Activated T-cell treated with anti-CD3 and anti-CD28 coated beads, Interleukin-2, amount 50 U/mL, for 24 hours (primary cell): Measurements from ENCODE around the gene SCAMP3.
"Not testable (repeated sequence)": the region's sequence is repeated elsewhere in the genome, so short reads cannot be mapped to it uniquely, and the experiment has no call there.

ENCODE experiments used
- DNase-seq: peaks from one replicate; pipeline ENCODE4 v3.0.0-alpha.2; 2020
- H3K27ac Mint-ChIP-seq: 2 replicates; pipeline ENCODE4 v1.8.0; 2020; ENCODE audit warnings: mild to moderate bottlenecking, mixed read lengths
- H3K27me3 Mint-ChIP-seq: 2 replicates; pipeline ENCODE4 v1.8.0; 2020; ENCODE audit warnings: mixed read lengths
- H3K36me3 Mint-ChIP-seq: 2 replicates; pipeline ENCODE4 v1.8.0; 2020; ENCODE audit warnings: low read depth, mixed read lengths
- H3K4me1 Mint-ChIP-seq: 2 replicates; pipeline ENCODE4 v1.8.0; 2020; ENCODE audit warnings: low read depth, mixed read lengths
- H3K4me3 Mint-ChIP-seq: 2 replicates; pipeline ENCODE4 v1.8.0; 2020; ENCODE audit warnings: mild to moderate bottlenecking, moderate library complexity, mixed read lengths
- H3K9me3 Mint-ChIP-seq: 2 replicates; pipeline ENCODE4 v1.8.0; 2020; ENCODE audit warnings: mixed read lengths

SCAMP3 gene

GRCh38 chr1:155214702-155215101 is 47.5 kb downstream of the SCAMP3 start:
- peaks cover 47% of the 10 kb centered on the region for H3K36me3 Mint-ChIP-seq
- H3K4me1 Mint-ChIP-seq: peaks cover 32% of the 10 kb centered on the region
- H3K4me3 Mint-ChIP-seq, H3K27me3 Mint-ChIP-seq, DNase-seq, H3K9me3 Mint-ChIP-seq: not testable (repeated sequence)
- peak overlapping the region; percentile 13 for H3K27ac Mint-ChIP-seq

- not testable (repeated sequence) for DNase-seq, H3K27ac Mint-ChIP-seq, H3K27me3 Mint-ChIP-seq, H3K4me3 Mint-ChIP-seq, H3K9me3 Mint-ChIP-seq
- peaks cover 48% of the 10 kb centered on the region for H3K36me3 Mint-ChIP-seq
- peaks cover 34% of the 10 kb centered on the region for H3K4me1 Mint-ChIP-seq
Observed at GRCh38 chr1:155212051-155212440, 50.1 kb downstream of the SCAMP3 start.

GRCh38 chr1:155211381-155212050 is 50.6 kb downstream of the SCAMP3 start:
- not testable (repeated sequence) for DNase-seq, H3K27me3 Mint-ChIP-seq, H3K27ac Mint-ChIP-seq, H3K9me3 Mint-ChIP-seq, H3K4me3 Mint-ChIP-seq
- Mint-ChIP-seq H3K4me1 (peaks cover 38% of the 10 kb centered on the region), H3K36me3 (peaks cover 45% of the 10 kb centered on the region)

- Mint-ChIP-seq H3K36me3 (peaks cover 35% of the 10 kb centered on the region), H3K4me1 (peaks cover 38% of the 10 kb centered on the region), H3K27ac (peak overlapping the region; percentile 19), H3K9me3 (no peaks in the 10 kb centered on the region), H3K27me3 (no peaks in the 10 kb centered on the region), H3K4me3 (peak overlapping the region; percentile 93)
- DNase-seq: no peak
Observed at GRCh38 chr1:155210314-155211104, 51.7 kb downstream of the SCAMP3 start.

GRCh38 chr1:155209312-155209721 is 52.8 kb downstream of the SCAMP3 start:
- Mint-ChIP-seq H3K4me1 (peaks cover 30% of the 10 kb centered on the region), H3K36me3 (peaks cover 26% of the 10 kb centered on the region), H3K9me3 (no peaks in the 10 kb centered on the region), H3K27ac (peak overlapping the region; percentile 91), H3K4me3 (peak overlapping the region; percentile 93), H3K27me3 (no peaks in the 10 kb centered on the region)
- DNase-seq: no peak

- H3K36me3 Mint-ChIP-seq: peaks cover 26% of the 10 kb centered on the region
- H3K27me3 Mint-ChIP-seq: no peaks in the 10 kb centered on the region
- peaks cover 30% of the 10 kb centered on the region for H3K4me1 Mint-ChIP-seq
- peak within 1 kb of the TSS; percentile 93 for H3K4me3 Mint-ChIP-seq
- no peaks in the 10 kb centered on the region for H3K9me3 Mint-ChIP-seq
- DNase-seq: peak; percentile 91
- peak within 1 kb of the TSS; percentile 91 for H3K27ac Mint-ChIP-seq
Observed at GRCh38 chr1:155208541-155209311, 53.4 kb downstream of the SCAMP3 start, which contains the start of gene MTX1. Gene MTX1 (plus strand): TSS chr1:155208695. CDS start chr1:155208805, 110 bp downstream.

GRCh38 chr1:155207806-155208540 is 54.2 kb downstream of the SCAMP3 start, which contains the start of gene THBS3:
Gene THBS3 (minus strand): TSS chr1:155207897. CDS start chr1:155207876, 21 bp downstream.
- H3K27me3 Mint-ChIP-seq: no peaks in the 10 kb centered on the region
- H3K4me3 Mint-ChIP-seq: peak within 1 kb of the TSS; percentile 93
- H3K9me3 Mint-ChIP-seq: no peaks in the 10 kb centered on the region
- H3K4me1 Mint-ChIP-seq: peaks cover 30% of the 10 kb centered on the region
- peaks cover 26% of the 10 kb centered on the region for H3K36me3 Mint-ChIP-seq
- H3K27ac Mint-ChIP-seq: peak within 1 kb of the TSS; percentile 91
- DNase-seq: no peak

- no peaks in the 10 kb centered on the region for H3K9me3 Mint-ChIP-seq
- peak overlapping the region; percentile 50 for H3K4me3 Mint-ChIP-seq
- peaks cover 30% of the 10 kb centered on the region for H3K4me1 Mint-ChIP-seq
- H3K27me3 Mint-ChIP-seq: no peaks in the 10 kb centered on the region
- peak; percentile 94 for DNase-seq
- peak overlapping the region; percentile 77 for H3K27ac Mint-ChIP-seq
- H3K36me3 Mint-ChIP-seq: peaks cover 25% of the 10 kb centered on the region
Observed at GRCh38 chr1:155206891-155207805, 55.0 kb downstream of the SCAMP3 start.
